Measurements from ENCODE around the gene NTRK1.
A peak's percentile ranks its signal among the peaks of the same experiment; 100 is the strongest.

The NTRK1 gene

GRCh38 chr1:156898971-156899664 lies 38.5 kb downstream of the NTRK1 start:
- no peak for DNase-seq (ENCODE audit: extremely low read depth, low read depth)
- no peak overlapping the region for H3K4me3 ChIP-seq (replicated peaks; ENCODE audit: low read depth, low read length)
- TF ChIP-seq, protein P1, sequence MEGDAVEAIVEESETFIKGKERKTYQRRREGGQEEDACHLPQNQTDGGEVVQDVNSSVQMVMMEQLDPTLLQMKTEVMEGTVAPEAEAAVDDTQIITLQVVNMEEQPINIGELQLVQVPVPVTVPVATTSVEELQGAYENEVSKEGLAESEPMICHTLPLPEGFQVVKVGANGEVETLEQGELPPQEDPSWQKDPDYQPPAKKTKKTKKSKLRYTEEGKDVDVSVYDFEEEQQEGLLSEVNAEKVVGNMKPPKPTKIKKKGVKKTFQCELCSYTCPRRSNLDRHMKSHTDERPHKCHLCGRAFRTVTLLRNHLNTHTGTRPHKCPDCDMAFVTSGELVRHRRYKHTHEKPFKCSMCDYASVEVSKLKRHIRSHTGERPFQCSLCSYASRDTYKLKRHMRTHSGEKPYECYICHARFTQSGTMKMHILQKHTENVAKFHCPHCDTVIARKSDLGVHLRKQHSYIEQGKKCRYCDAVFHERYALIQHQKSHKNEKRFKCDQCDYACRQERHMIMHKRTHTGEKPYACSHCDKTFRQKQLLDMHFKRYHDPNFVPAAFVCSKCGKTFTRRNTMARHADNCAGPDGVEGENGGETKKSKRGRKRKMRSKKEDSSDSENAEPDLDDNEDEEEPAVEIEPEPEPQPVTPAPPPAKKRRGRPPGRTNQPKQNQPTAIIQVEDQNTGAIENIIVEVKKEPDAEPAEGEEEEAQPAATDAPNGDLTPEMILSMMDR (IDR thresholded peaks at IDR 0.05; ENCODE audit: low read depth, low read length, missing control alignments): no peak

- DNase-seq (ENCODE audit: extremely low read depth, low read depth): no peak
Measured at GRCh38 chr1:156899956-156900718, 39.5 kb downstream of the NTRK1 start.

GRCh38 chr1:156900896-156901589 lies 40.4 kb downstream of the NTRK1 start:
- DNase-seq (ENCODE audit: extremely low read depth, low read depth): no peak
- H3K4me3 ChIP-seq (replicated peaks; ENCODE audit: low read depth, low read length): no peak overlapping the region
- TF ChIP-seq, protein P1 (IDR thresholded peaks at IDR 0.05; ENCODE audit: low read depth, low read length, missing control alignments): no peak

More at GRCh38 chr1:156899956-156900718, 39.5 kb downstream of the NTRK1 start:
- H3K4me3 ChIP-seq (replicated peaks; ENCODE audit: low read depth, low read length): no peak overlapping the region
- TF ChIP-seq, protein P1 (IDR thresholded peaks at IDR 0.05; ENCODE audit: low read depth, low read length, missing control alignments): no peak

GRCh38 chr1:156901590-156901900 lies 40.9 kb downstream of the NTRK1 start:
- DNase-seq (ENCODE audit: extremely low read depth, low read depth): no peak
- TF ChIP-seq, protein P1 (IDR thresholded peaks at IDR 0.05; ENCODE audit: low read depth, low read length, missing control alignments): no peak

DNA sequence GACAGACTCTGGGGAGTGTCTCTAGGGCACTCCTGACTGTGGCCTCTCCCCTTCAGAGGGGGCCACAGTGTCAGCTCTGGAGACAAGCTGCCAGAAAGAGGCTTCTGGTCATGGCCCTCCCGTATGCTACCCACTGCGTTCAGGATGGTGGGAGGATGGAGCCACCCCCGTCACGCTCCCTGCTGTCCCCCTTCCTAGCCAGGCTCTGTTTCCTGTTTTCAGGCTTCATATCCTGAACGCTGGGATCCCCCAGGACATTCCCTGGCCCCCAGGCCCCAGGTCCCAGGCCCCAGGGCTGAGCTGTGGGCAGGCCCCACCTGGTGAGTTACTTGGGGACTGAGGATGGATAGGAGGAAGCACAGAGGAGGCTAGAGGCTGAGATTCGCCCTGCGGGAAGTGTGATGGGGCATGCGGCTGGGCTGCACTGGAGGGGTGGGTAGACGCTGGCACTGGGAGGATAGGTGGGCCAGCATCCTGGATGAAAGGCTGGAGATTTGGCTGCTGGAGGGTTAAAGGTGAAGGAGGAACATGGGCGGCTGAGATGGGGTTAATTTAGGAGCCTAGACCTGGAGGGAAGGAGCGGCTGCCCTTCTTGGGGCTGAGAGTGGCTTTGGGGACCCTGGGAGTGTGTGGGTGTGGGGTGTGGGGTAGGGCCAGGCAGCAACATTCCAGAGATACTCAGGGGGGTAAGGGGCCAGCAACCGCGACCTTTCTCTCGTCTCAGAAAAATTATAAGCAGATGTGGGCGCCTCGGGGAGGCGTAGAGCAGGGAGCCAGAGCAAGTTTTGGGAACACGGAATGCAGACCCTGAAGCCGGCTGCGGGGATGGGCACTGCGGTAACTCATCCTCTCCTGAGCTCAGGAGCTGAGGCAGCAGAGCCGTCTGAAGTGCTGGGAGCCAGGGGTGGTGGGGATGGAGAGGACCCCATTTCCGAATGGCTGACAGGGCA lies 41.6 kb downstream of the NTRK1 start:
- no peak for DNase-seq (ENCODE audit: extremely low read depth, low read depth)
- 0 out of 2 replicates have a peak overlapping the region, but pooled peaks have one; percentile 3 for H3K4me3 ChIP-seq (replicated peaks; ENCODE audit: low read depth, low read length)
- TF ChIP-seq, protein P1 (IDR thresholded peaks at IDR 0.05; ENCODE audit: low read depth, low read length, missing control alignments): no peak

More at GRCh38 chr1:156901590-156901900, 40.9 kb downstream of the NTRK1 start:
- no peak overlapping the region for H3K4me3 ChIP-seq (replicated peaks; ENCODE audit: low read depth, low read length)

All from HFF-Myc (cell line).